VCaP (cell line): ENCODE results near the gene KAZN.

ENCODE experiments used
- H3K27ac ChIP-seq: fragments of 450-650 bp; 2 replicates; pipeline ENCODE4 v1.5.1; 2017
- TF ChIP-seq, protein P1 (sequence below): fragments of 450-650 bp; conservative IDR thresholded peaks from 2 replicates; pipeline ENCODE4 v1.5.1; 2017; ENCODE audit warnings: mild to moderate bottlenecking, moderate library complexity

KAZN gene

DNA sequence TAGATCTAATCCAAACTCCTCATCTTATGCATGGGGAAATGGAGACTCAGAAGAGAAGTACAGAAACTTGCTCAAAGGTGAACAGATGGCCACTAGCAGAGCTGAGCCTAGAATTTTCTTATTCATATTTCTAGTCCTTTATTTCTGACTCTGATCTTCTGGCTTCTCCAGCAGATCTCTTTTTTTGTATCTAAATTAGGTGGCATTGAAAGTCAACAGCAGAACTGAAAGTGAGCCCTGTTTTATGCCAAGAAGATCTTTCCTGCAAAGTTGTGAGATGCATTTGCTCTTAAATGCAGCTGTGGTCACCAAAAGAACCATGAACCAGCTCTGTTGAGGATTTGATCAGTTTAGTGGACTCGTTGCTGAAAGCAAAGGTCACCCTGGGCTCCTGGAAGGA lies 75.5 kb downstream of the KAZN start:
- TF ChIP-seq, protein P1, sequence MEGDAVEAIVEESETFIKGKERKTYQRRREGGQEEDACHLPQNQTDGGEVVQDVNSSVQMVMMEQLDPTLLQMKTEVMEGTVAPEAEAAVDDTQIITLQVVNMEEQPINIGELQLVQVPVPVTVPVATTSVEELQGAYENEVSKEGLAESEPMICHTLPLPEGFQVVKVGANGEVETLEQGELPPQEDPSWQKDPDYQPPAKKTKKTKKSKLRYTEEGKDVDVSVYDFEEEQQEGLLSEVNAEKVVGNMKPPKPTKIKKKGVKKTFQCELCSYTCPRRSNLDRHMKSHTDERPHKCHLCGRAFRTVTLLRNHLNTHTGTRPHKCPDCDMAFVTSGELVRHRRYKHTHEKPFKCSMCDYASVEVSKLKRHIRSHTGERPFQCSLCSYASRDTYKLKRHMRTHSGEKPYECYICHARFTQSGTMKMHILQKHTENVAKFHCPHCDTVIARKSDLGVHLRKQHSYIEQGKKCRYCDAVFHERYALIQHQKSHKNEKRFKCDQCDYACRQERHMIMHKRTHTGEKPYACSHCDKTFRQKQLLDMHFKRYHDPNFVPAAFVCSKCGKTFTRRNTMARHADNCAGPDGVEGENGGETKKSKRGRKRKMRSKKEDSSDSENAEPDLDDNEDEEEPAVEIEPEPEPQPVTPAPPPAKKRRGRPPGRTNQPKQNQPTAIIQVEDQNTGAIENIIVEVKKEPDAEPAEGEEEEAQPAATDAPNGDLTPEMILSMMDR = no peak
- no peak overlapping the region for H3K27ac ChIP-seq

DNA sequence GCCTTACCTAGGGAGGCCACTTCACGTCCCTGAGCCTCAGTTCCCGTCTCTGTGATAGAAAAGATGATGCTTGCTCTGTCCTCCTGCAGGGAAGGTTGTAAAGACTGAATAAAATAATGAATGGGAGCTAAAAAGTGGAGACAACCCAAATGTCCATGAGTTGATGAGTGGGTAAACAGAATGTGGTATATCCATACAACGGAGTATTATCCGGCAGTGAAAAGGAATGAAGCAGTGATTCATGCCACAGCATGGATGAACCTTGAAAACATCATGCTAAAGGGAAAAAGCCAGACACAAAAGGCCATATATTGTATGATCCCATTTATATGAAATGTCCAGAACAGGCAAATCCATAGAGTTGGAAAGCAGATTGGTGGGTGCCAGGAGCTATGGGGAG lies 77.9 kb downstream of the KAZN start:
- TF ChIP-seq, protein P1 = no peak

DNA sequence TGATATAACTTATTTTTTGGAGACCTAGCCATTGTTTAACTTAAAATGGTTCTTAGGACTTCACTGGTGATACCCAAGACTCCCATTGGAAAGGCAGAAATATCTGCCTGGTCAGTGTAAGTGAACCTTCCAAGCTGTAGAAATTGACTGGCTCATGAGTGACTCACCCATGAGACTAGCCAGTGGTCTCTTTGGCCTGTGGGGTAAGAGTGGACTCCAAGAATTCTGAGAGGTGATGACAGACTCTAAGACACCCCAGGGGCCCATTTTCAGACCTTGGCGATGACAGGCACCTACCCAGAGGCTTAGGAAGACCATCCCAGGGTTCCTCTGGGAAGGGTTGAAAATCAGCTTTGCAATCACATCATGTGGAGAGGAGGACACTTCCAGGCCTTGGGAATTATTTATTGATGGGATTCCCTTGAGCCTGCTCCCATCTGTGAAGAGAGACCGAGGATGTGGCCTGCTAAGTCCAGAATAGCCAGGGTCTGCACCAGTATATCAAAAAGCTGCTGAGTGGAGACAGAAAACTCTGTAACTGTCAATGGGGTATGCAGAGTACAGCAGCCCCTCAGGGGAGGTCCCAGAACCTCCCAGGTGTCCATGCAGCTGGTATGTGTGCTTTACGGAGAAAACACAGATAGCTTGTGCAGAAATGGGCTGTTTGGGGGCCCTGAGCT lies 78.9 kb downstream of the KAZN start:
- no peak overlapping the region for H3K27ac ChIP-seq
- TF ChIP-seq, protein P1 = no peak

More for the DNA sequence above, 77.9 kb downstream of the KAZN start:
- no peak overlapping the region for H3K27ac ChIP-seq

DNA sequence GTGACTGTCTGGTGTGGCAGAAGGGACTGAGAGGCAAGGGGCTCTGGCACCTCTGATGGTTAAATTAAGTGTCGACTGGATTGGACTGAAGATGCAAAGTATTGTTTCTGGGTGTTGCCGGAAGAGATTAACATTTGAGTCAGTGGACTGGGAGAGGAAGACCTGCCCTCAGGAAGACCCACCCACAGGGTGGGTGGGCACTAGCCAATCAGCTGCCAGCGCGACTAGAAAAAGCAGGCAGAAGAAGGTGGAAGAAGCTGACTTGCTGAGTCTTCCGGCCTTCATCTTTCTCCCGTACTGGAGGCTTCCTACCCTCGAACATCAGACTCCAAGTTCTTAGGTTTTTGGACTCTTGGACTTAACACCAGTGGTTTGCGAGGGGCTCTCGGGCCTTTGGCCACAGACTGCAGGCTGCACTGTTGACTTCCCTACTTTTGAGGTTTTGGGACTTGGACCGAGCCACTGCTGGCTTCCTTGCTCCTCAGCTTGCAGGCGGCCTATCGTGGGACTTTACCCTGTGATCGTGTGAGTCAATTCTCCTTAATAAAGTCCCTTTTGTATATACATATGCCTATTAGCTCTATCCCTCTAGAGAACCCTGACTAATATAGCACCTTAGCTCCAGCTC lies 79.6 kb downstream of the KAZN start:
- TF ChIP-seq, protein P1 = no peak
- H3K27ac ChIP-seq = no peak overlapping the region

DNA sequence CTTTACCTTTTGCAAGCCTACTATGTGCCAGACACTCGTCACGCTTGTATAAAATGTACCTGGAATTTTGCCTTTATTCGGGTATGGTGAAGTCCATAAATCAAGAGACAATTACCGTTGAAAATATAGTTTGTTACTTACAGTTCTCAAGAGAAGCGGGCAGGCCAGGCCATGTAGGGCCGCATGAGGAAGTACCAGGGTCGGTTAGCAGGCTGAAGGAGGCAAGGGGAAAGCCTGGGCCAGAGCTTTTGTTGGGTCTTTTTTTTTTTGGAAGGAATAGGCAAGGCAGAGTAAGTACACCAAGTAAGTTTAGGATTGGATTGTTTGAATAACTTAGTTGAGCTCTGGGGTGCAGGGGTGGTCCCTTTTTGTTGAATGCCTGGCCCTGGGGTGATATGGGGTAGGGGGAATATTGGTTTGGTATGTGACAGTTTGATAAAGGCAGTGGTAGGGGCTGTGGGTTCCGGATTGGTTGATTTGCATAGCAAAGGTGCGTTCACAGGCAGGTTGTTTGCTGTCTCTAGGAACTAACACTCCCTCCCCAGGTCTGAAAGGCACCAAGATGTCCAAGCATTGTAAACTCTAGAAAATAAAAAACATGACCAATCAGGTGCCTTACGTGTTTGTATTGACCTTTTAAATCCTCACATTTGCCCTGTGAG lies 80.7 kb downstream of the KAZN start:
- TF ChIP-seq, protein P1 = no peak
- no peak overlapping the region for H3K27ac ChIP-seq

DNA sequence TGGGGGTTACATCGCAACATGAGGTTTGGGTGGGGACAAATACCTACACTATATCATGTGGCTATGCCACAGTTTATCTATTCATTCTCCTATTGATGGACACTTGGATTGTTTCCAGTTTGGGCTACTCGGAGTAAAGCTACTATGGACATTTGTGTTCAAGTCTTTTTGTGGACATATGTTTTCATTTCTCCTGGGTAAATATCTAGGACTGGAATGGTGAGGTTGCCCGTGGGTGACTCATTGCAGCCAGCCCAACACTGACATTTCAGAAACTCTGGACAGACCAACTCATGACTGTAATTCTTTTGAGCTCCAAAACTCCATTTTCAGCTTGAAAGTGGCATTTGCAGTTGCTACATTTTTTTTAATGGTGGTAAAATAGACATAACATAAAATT lies 82.7 kb downstream of the KAZN start:
- TF ChIP-seq, protein P1 = no peak
- no peak overlapping the region for H3K27ac ChIP-seq

DNA sequence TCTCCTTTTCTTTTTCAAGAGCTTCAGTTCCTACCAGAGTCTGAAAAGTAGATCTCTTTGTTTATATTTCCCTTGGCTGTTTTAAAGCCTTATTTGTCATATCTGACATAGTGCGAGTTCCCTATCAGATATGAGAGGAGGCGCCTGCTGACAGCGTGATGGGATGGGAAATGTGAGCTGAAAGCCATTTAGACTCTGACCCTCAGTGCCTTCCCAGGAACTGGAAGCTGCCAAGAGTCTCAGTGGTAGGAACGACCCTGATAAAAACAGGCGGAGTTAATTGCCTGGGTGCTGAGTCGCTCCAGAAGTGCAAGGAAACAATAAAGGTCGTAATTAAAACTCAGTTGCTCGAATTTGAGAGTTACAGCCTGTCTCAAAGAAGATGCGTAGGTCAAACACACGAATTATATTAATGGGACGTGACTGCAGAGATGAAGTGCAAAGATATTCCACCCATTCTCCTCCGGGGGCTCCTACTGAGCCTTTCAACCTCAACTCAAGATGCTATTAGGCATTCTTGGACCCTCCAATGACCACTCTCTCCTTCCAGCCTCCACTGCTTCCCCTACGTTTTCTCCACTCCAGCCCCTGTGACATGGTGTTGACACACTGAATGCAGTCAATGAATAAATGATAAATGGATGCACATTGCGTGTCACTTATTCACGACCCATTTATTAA lies 84.6 kb downstream of the KAZN start:
- TF ChIP-seq, protein P1 = no peak

More for the DNA sequence above, 84.6 kb downstream of the KAZN start:
- no peak overlapping the region for H3K27ac ChIP-seq
